DOHH2 (cell line): Measurements from ENCODE around the gene NSMCE3.

Source experiments
- CTCF ChIP-seq: fragments of 200-600 bp; sonication (generic); IDR thresholded peaks from one replicate; pipeline ENCODE4 v1.5.1; 2014; ENCODE audit warnings: antibody characterized with exemption, mild to moderate bottlenecking, low read depth, low read length; ENCODE audit not compliant: poor library complexity, severe bottlenecking
- EZH2phosphoT487 ChIP-seq: fragments of 200-600 bp; sonication (generic); IDR thresholded peaks from 2 replicates; pipeline ENCODE4 v1.6.1; 2017; ENCODE audit warnings: borderline replicate concordance, mild to moderate bottlenecking, antibody characterized with exemption, low read length, moderate library complexity, mixed read lengths

GRCh38 chr15:29259233-29259632, 10.4 kb downstream of the NSMCE3 start:
- no peak for TF ChIP-seq CTCF
- TF ChIP-seq EZH2phosphoT487 = no peak
